ENCODE data around the gene FKBP4.

Gene FKBP4

DNA sequence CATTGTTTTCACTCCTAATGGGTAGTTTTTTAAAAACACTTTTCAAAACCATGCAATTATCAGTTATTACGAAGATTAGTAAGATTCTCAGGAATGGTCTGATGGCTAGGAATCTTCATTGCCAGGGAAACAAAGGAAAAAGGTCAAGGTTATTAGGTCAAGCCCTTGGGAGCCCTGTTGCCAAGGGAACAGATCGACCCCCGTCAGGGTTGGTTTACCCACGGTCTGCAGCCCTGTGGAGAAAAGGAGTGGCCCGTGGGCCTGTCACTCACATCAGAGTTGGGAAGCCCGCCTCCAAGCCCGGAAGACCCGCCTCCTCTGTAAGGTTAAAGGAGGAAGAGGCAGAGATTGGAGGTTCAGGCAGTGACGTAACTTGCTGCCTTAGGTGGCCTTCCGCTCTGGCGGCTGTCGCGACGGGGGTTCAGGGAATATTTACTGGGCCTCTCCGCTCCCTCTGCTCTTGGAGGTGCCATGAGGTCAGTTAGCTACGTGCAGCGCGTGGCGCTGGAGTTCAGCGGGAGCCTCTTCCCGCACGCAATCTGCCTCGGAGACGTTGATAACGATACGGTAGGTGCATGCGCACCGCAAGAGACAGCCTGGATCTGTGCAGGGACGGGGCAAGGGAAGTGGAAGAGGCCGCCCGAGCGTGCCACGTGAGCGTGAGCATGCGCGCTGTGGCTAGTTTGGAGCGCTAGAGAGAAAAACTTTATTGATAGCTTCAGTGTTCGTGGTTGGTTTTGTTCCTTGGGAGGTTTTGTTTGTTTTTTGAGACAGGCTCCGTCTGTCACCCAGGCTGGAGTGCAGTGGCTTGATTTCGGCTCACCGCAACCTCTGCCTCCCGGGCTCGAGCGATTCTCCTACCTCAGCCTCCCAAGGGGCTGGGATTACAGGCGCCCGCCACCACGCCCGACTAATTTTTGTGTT lies 17.8 kb downstream of the FKBP4 start, which contains the start of gene ITFG2:
TSS of gene ITFG2 (plus strand) at position 379 of the 924 bp plus-strand sequence. CDS start at position 472, 93 bp downstream.
- peak within 1 kb of the TSS; percentile 72 for H3K4me3 ChIP-seq (ENCODE audit: insufficient read depth, low read depth, low read length, poor library complexity, severe bottlenecking)
- no peaks in the 10 kb centered on the region for H3K27me3 ChIP-seq (replicated peaks; ENCODE audit: control insufficient read depth, insufficient read depth, low read length, poor library complexity, severe bottlenecking)

DNA sequence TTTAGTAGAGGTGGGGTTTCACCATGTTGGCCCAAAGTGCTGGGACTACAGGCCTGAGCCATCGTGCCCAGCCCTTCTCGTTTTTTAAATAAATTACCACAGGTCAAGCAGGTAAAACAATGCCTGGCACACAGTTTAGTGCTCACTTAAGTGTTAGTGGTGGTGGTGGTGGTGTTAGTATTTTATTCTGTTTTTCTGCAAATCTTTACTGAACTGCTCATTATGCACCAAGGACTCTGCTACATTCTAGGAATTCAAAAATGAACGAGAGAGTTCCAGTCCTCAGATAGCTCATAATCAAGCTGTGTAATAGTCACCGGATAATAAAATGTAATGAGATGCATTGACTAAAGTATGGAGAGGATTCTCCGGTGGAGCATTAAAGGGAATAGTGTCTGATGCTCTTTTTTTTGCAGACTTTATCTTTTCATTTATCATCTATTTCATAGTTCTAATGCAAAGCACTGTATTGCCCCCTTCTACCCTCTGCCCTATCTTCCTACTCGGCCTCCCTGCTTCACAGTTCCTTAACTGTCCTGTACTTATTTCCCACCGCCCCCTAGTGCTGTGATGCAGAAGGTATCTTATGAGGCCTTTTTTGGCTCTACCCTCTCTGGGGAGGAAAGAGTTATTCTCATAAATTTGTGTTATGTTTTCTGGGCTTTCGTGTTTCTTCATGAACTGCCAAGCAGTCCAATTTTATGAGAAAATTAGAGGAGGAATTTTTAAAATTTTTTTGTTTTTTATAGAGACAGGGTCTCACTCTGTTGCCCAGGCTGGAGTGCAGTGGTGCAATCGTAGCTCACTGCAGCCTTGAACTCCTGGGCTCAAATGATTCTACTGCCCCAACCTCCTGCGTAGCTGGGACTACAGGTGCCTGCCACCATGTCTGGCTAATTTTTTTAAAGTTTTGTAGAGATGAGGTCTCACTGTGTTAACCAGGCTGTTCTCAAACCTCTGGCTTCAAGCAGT lies 18.7 kb downstream of the FKBP4 start:
- Histone ChIP-seq H3K36me3 (ENCODE audit: control insufficient read depth, insufficient read depth, low read length) (peaks cover 14% of the 10 kb centered on the region), H3K4me3 (ENCODE audit: insufficient read depth, low read depth, low read length, poor library complexity, severe bottlenecking) (peak overlapping the region; percentile 72), H3K27me3 (replicated peaks; ENCODE audit: control insufficient read depth, insufficient read depth, low read length, poor library complexity, severe bottlenecking) (no peaks in the 10 kb centered on the region), H3K27ac (ENCODE audit: insufficient read depth, low read length, poor library complexity, severe bottlenecking) (peak overlapping the region; percentile 87), H3K9me3 (ENCODE audit: control insufficient read depth, low read length) (no peaks in the 10 kb centered on the region), H3K4me1 (ENCODE audit: control insufficient read depth, insufficient read depth, low read length, poor library complexity, severe bottlenecking) (peaks cover 16% of the 10 kb centered on the region)
- DNase-seq: peak in 1 of 3 donors; percentile 27

More for the DNA sequence above, 17.8 kb downstream of the FKBP4 start, which contains the start of gene ITFG2:
- Histone ChIP-seq H3K4me1 (ENCODE audit: control insufficient read depth, insufficient read depth, low read length, poor library complexity, severe bottlenecking) (peaks cover 16% of the 10 kb centered on the region), H3K9me3 (ENCODE audit: control insufficient read depth, low read length) (no peaks in the 10 kb centered on the region), H3K27ac (ENCODE audit: insufficient read depth, low read length, poor library complexity, severe bottlenecking) (peak within 1 kb of the TSS; percentile 87), H3K36me3 (ENCODE audit: control insufficient read depth, insufficient read depth, low read length) (peaks cover 4% of the 10 kb centered on the region)
- DNase-seq: peak; percentile 88 to 94 (median 93)

DNA sequence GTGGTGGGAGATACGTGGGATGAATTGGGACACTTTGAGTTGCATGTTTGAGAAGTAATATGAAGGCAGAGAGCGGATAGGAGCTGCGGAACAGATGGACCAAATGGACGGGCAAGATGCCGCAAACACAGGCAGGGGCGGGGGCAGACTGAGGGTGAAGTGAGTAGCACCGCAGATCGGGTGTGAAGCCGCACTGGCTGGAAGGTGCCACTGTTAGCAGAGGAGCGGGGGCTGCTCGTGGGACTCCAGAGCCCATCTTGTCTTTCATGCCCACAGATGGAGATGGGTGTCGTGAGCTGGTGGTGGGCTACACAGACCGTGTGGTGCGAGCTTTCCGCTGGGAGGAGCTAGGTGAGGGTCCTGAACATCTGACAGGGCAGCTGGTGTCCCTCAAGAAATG lies 25.0 kb downstream of the FKBP4 start:
- Histone ChIP-seq H3K36me3 (ENCODE audit: control insufficient read depth, insufficient read depth, low read length) (peaks cover 68% of the 10 kb centered on the region), H3K4me3 (ENCODE audit: insufficient read depth, low read depth, low read length, poor library complexity, severe bottlenecking) (no peak overlapping the region), H3K27ac (ENCODE audit: insufficient read depth, low read length, poor library complexity, severe bottlenecking) (no peak overlapping the region), H3K9me3 (ENCODE audit: control insufficient read depth, low read length) (no peaks in the 10 kb centered on the region), H3K27me3 (replicated peaks; ENCODE audit: control insufficient read depth, insufficient read depth, low read length, poor library complexity, severe bottlenecking) (no peaks in the 10 kb centered on the region), H3K4me1 (ENCODE audit: control insufficient read depth, insufficient read depth, low read length, poor library complexity, severe bottlenecking) (no peaks in the 10 kb centered on the region)
- DNase-seq: no peak

DNA sequence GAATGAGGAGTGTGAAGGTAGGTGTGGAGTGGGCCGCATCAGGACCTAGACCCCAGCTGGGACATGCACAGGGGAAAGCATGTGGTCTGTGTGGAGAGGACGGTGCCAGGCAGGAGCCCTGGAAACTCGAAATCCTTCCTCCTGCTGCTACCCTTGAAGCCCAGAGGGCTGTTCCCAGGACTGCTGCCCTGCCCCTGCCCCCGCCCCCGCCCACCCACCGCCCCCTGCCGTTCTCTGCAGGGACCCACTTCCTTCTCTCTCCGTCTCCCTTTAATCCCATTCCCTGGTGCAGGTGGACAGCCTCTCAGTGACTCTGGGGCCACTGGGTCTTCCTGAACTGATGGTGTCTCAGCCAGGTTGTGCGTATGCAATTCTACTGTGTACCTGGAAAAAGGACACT lies 25.7 kb downstream of the FKBP4 start:
- H3K36me3 ChIP-seq (ENCODE audit: control insufficient read depth, insufficient read depth, low read length): peaks cover 74% of the 10 kb centered on the region
- no peak for DNase-seq
- H3K4me3 ChIP-seq (ENCODE audit: insufficient read depth, low read depth, low read length, poor library complexity, severe bottlenecking): no peak overlapping the region
- H3K9me3 ChIP-seq (ENCODE audit: control insufficient read depth, low read length): no peaks in the 10 kb centered on the region
- no peaks in the 10 kb centered on the region for H3K27me3 ChIP-seq (replicated peaks; ENCODE audit: control insufficient read depth, insufficient read depth, low read length, poor library complexity, severe bottlenecking)
- H3K4me1 ChIP-seq (ENCODE audit: control insufficient read depth, insufficient read depth, low read length, poor library complexity, severe bottlenecking): no peaks in the 10 kb centered on the region
- no peak overlapping the region for H3K27ac ChIP-seq (ENCODE audit: insufficient read depth, low read length, poor library complexity, severe bottlenecking)

DNA sequence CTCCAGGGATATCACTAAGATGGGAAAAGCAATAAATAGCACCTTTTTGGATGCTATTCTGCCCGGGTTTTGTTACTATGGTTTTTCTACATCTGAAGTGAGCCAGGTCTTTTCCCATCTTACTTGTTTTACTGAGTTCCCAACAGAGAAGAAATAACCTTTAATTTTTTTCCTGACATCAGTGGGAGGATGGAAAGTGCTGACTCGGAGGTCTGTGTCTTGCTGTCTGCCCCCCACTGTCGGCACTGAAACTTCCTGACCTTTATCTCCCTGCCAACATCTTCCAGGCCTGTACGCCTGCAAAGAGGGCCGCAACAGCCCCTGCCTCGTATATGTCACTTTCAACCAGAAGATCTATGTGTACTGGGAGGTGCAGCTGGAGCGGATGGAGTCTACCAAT lies 28.7 kb downstream of the FKBP4 start:
- Histone ChIP-seq H3K36me3 (ENCODE audit: control insufficient read depth, insufficient read depth, low read length) (peaks cover 90% of the 10 kb centered on the region), H3K9me3 (ENCODE audit: control insufficient read depth, low read length) (no peaks in the 10 kb centered on the region), H3K27me3 (replicated peaks; ENCODE audit: control insufficient read depth, insufficient read depth, low read length, poor library complexity, severe bottlenecking) (no peaks in the 10 kb centered on the region), H3K4me3 (ENCODE audit: insufficient read depth, low read depth, low read length, poor library complexity, severe bottlenecking) (no peak overlapping the region), H3K27ac (ENCODE audit: insufficient read depth, low read length, poor library complexity, severe bottlenecking) (no peak overlapping the region), H3K4me1 (ENCODE audit: control insufficient read depth, insufficient read depth, low read length, poor library complexity, severe bottlenecking) (no peaks in the 10 kb centered on the region)
- no peak for DNase-seq

DNA sequence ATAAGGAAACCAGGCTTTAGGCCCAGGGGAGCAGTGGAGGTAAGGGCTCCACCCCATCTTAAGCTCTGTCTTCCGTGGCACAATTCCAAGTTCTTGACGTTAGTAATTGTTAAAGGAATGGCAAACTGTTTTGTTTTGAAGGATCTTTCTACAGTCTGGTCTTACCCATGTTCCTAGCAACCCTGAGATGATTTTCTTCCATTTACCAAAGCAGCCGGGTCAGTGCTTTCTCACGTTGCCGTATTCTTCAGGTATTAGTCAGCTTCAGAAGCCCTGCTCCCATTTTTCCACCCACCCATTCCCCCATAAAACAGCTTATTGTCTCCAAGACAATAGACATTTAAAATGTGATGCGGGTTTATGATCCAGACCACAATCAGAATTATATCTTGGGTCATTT lies 29.8 kb downstream of the FKBP4 start:
- no peaks in the 10 kb centered on the region for H3K9me3 ChIP-seq (ENCODE audit: control insufficient read depth, low read length)
- DNase-seq: no peak
- H3K27me3 ChIP-seq (replicated peaks; ENCODE audit: control insufficient read depth, insufficient read depth, low read length, poor library complexity, severe bottlenecking): no peaks in the 10 kb centered on the region
- no peaks in the 10 kb centered on the region for H3K4me1 ChIP-seq (ENCODE audit: control insufficient read depth, insufficient read depth, low read length, poor library complexity, severe bottlenecking)
- peaks cover 85% of the 10 kb centered on the region for H3K36me3 ChIP-seq (ENCODE audit: control insufficient read depth, insufficient read depth, low read length)
- H3K27ac ChIP-seq (ENCODE audit: insufficient read depth, low read length, poor library complexity, severe bottlenecking): no peak overlapping the region
- no peak overlapping the region for H3K4me3 ChIP-seq (ENCODE audit: insufficient read depth, low read depth, low read length, poor library complexity, severe bottlenecking)

DNA sequence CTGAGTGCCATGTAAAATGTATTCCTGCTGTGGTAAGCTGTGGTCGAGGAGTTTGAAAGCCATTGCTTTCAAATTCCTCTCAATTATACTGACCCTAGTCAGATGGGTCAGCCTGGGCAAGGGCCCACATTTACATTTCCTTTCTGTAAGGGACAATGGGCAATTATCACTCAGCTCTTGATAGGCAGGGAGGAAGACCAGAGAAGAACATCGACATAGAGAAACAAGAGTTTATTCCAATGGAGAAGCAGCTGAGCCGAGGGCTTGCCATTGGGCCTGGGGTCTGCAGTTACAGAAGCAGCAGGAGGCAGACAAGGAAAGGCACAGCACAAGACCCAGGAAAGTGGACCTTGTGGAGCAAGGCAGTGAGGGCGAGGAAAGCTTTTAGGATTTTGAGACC lies 30.4 kb downstream of the FKBP4 start:
- H3K4me3 ChIP-seq (ENCODE audit: insufficient read depth, low read depth, low read length, poor library complexity, severe bottlenecking): no peak overlapping the region
- no peaks in the 10 kb centered on the region for H3K9me3 ChIP-seq (ENCODE audit: control insufficient read depth, low read length)
- H3K36me3 ChIP-seq (ENCODE audit: control insufficient read depth, insufficient read depth, low read length): peaks cover 83% of the 10 kb centered on the region
- H3K27ac ChIP-seq (ENCODE audit: insufficient read depth, low read length, poor library complexity, severe bottlenecking): no peak overlapping the region
- DNase-seq: no peak
- no peaks in the 10 kb centered on the region for H3K4me1 ChIP-seq (ENCODE audit: control insufficient read depth, insufficient read depth, low read length, poor library complexity, severe bottlenecking)
- no peaks in the 10 kb centered on the region for H3K27me3 ChIP-seq (replicated peaks; ENCODE audit: control insufficient read depth, insufficient read depth, low read length, poor library complexity, severe bottlenecking)

DNA sequence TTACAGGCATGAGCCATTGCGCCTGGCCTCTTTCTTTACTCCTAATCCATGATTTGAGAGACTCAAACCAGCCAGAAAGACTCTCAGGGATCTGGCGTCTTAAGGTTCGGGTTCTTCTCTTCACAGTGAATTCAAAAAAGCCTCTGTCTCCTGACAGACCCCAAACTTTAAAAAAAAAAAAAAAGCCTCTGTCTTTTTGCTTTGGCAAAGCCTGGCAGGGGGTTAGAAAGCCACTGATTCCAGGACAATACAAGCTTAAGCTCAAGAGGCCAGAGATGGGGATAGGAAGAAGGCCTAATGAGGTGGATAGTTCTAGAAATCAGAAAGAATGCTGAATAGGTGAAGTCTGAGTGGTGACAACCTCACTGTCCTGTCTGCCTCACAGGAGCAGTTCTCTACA lies 31.3 kb downstream of the FKBP4 start:
- Histone ChIP-seq H3K4me3 (ENCODE audit: insufficient read depth, low read depth, low read length, poor library complexity, severe bottlenecking) (no peak overlapping the region), H3K36me3 (ENCODE audit: control insufficient read depth, insufficient read depth, low read length) (peaks cover 81% of the 10 kb centered on the region), H3K9me3 (ENCODE audit: control insufficient read depth, low read length) (no peaks in the 10 kb centered on the region), H3K4me1 (ENCODE audit: control insufficient read depth, insufficient read depth, low read length, poor library complexity, severe bottlenecking) (no peaks in the 10 kb centered on the region), H3K27me3 (replicated peaks; ENCODE audit: control insufficient read depth, insufficient read depth, low read length, poor library complexity, severe bottlenecking) (no peaks in the 10 kb centered on the region), H3K27ac (ENCODE audit: insufficient read depth, low read length, poor library complexity, severe bottlenecking) (no peak overlapping the region)
- no peak for DNase-seq

DNA sequence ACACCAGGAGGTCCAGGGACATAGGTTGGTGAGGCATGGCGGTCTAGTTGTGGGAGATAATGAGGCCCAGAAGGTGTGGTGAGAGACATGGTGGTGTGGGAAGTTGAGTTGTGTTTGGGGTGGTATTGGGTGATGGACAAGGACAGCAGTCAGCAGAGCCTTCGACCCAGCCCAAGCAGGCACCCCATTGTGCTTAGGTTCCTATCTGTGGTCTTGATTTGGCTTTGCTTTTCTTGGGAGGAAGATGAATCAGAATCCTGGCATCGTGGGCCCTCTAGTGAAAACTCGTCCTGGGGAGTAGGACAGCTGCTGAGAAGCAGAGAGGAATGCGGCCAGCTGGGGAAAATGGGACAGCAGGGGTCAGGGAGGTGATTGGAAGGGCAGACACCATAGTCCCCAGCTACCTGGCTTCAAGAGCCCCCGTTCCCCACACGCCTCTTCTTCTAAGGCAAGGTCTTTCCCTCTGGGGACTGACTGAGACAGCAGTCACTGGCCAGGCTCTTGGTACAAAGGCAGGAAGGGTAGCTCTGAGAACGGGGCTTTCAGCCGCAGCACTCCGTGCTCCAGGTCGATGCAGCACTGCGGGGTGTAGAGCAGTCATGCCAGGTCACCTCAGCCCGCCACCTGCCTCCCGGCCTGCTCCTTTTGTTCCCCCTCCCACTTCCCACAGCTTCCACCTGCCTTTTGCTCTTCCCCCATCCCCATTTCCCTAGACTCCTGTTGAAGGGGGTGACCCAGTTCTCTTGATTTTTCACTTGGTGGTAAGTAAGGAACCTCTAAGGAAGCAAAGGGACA lies 32.1 kb downstream of the FKBP4 start:
- Histone ChIP-seq H3K27ac (ENCODE audit: insufficient read depth, low read length, poor library complexity, severe bottlenecking) (no peak overlapping the region), H3K36me3 (ENCODE audit: control insufficient read depth, insufficient read depth, low read length) (peaks cover 72% of the 10 kb centered on the region)

More for the DNA sequence above, 32.1 kb downstream of the FKBP4 start:
- no peaks in the 10 kb centered on the region for H3K4me1 ChIP-seq (ENCODE audit: control insufficient read depth, insufficient read depth, low read length, poor library complexity, severe bottlenecking)
- H3K4me3 ChIP-seq (ENCODE audit: insufficient read depth, low read depth, low read length, poor library complexity, severe bottlenecking): no peak overlapping the region
- no peaks in the 10 kb centered on the region for H3K9me3 ChIP-seq (ENCODE audit: control insufficient read depth, low read length)
- no peak for DNase-seq
- H3K27me3 ChIP-seq (replicated peaks; ENCODE audit: control insufficient read depth, insufficient read depth, low read length, poor library complexity, severe bottlenecking): no peaks in the 10 kb centered on the region

Data from effector memory CD4-positive, alpha-beta T cell (primary cell).